GM18858 (cell line): ENCODE measurements around the gene NMRK2.
"Not testable (repeated sequence)": the region's sequence is repeated elsewhere in the genome, so short reads cannot be mapped to it uniquely, and the experiment has no call there.

Experiments
- ATAC-seq: cut with Tn5 transposase; IDR thresholded peaks from one replicate; pipeline ENCODE4 v1.9.1; 2021; ENCODE audit not compliant: unreplicated experiment

The NMRK2 gene

GRCh38 chr19:3932931-3933810 is at the start of gene NMRK2:
NMRK2 (plus strand) TSS chr19:3933069; CDS start chr19:3933672, 603 bp downstream.
- ATAC-seq = no peak

GRCh38 chr19:3890591-3890990 is 42.3 kb upstream of the NMRK2 start:
- ATAC-seq = no peak

- ATAC-seq = no peak
Observed at GRCh38 chr19:3893509-3894179, 39.2 kb upstream of the NMRK2 start.

GRCh38 chr19:3894959-3895358 is 37.9 kb upstream of the NMRK2 start:
- ATAC-seq = not testable (repeated sequence)

- no peak for ATAC-seq
Observed at GRCh38 chr19:3895788-3896187, 37.1 kb upstream of the NMRK2 start.

GRCh38 chr19:3897936-3898335 is 34.9 kb upstream of the NMRK2 start:
- ATAC-seq = no peak

- ATAC-seq = no peak
Observed at GRCh38 chr19:3898426-3898825, 34.4 kb upstream of the NMRK2 start.

- ATAC-seq = no peak
Observed at GRCh38 chr19:3899531-3900294, 33.2 kb upstream of the NMRK2 start.

GRCh38 chr19:3902317-3902973 is 30.4 kb upstream of the NMRK2 start:
- no peak for ATAC-seq

GRCh38 chr19:3904233-3904632 is 28.6 kb upstream of the NMRK2 start:
- ATAC-seq = no peak

- no peak for ATAC-seq
Observed at GRCh38 chr19:3907626-3908265, 25.1 kb upstream of the NMRK2 start.

- no peak for ATAC-seq
Observed at GRCh38 chr19:3908266-3909054, 24.4 kb upstream of the NMRK2 start.

GRCh38 chr19:3910105-3910504 is 22.8 kb upstream of the NMRK2 start:
- ATAC-seq = no peak

- ATAC-seq = no peak
Observed at GRCh38 chr19:3914199-3914598, 18.7 kb upstream of the NMRK2 start.

- ATAC-seq = no peak
Observed at GRCh38 chr19:3916033-3916432, 16.8 kb upstream of the NMRK2 start.

GRCh38 chr19:3919793-3920192 is 13.1 kb upstream of the NMRK2 start:
- no peak for ATAC-seq

- ATAC-seq = no peak
Observed at GRCh38 chr19:3923096-3923758, 9.6 kb upstream of the NMRK2 start.

- ATAC-seq = no peak
Observed at GRCh38 chr19:3923912-3924311, 9.0 kb upstream of the NMRK2 start.

GRCh38 chr19:3931041-3931440 is 1.8 kb upstream of the NMRK2 start:
- ATAC-seq = no peak
